Panc1 (cell line): ENCODE data around the gene ADAMTS16. TPM values are rescaled to one million over a fixed set of nuclear protein-coding genes. Genes with fewer than 3 reads are reported as not detected.

Experiments
- ATAC-seq: fragments of 200-7000 bp; cut with Tn5 transposase; 2 replicates; pipeline ENCODE4 v1.9.1; 2020; ENCODE audit warnings: mild to moderate bottlenecking, moderate library complexity
- BruUV-seq: library from RNA; stranded (reverse); fragments of 400-500 nt; replicated peaks from 2 replicates; lab custom pipeline; 2021; lab: Mats Ljungman, UMichigan
- CTCF ChIA-PET: fragments of 300-600 bp; sonication (Branson Sonifier 250); formaldehyde crosslinking; loops from one replicate; lab custom pipeline; 2022; ENCODE audit warnings: antibody characterized with exemption; lab: Charles Lee
- POLR2A ChIA-PET: fragments of 300-600 bp; sonication (Branson Sonifier 250); formaldehyde crosslinking; loops from one replicate; lab custom pipeline; 2022; ENCODE audit warnings: antibody characterized with exemption; lab: Charles Lee
- DNase-seq: peaks from one replicate; pipeline ENCODE4 v3.0.0-alpha.2; 2010; ENCODE audit warnings: low read depth, low spot score
- H3K27ac ChIP-seq: 2 replicates; pipeline ENCODE4 v1.5.1; 2011; ENCODE audit warnings: mild to moderate bottlenecking, low read length, inconsistent platforms
- H3K27me3 ChIP-seq: fragments of 200-500 bp; sonication (Bioruptor generic); 2 replicates; pipeline ENCODE4 v1.6.0; 2014; ENCODE audit warnings: low read length, inconsistent platforms; ENCODE audit not compliant: control insufficient read depth, insufficient read depth
- H3K36me3 ChIP-seq: fragments of 200-500 bp; sonication (Bioruptor generic); 2 replicates; pipeline ENCODE4 v1.5.1; 2014; ENCODE audit warnings: inconsistent platforms, mild to moderate bottlenecking, low read length, moderate library complexity; ENCODE audit not compliant: control insufficient read depth, insufficient read depth
- H3K4me1 ChIP-seq: 2 replicates; pipeline ENCODE4 v1.5.1; 2011; ENCODE audit warnings: inconsistent platforms, mild to moderate bottlenecking, low read length, moderate library complexity; ENCODE audit not compliant: control insufficient read depth, insufficient read depth
- H3K4me3 ChIP-seq, 2 experiments: 2 replicates each; pipeline ENCODE4 v1.5.1; 2011 to 2012; ENCODE audit warnings: low read depth in 2 of 2, low read length in 2 of 2, mild to moderate bottlenecking in 2 of 2, inconsistent platforms in 1 of 2, moderate library complexity in 1 of 2
- H3K9me3 ChIP-seq: fragments of 200-500 bp; sonication (Bioruptor generic); 2 replicates; pipeline ENCODE4 v1.5.1; 2014; ENCODE audit warnings: low read depth, mild to moderate bottlenecking, inconsistent platforms, low read length, moderate library complexity; ENCODE audit not compliant: control insufficient read depth, insufficient read depth
- CTCF ChIP-seq: fragments of 450-650 bp; IDR thresholded peaks from 2 replicates; pipeline ENCODE4 v1.5.1; 2017; ENCODE audit warnings: mild to moderate bottlenecking
- POLR2AphosphoS5 ChIP-seq: IDR thresholded peaks from 2 replicates; pipeline ENCODE4 v1.6.1; 2012; ENCODE audit warnings: mild to moderate bottlenecking, low read depth, low read length, moderate library complexity
- SIN3A ChIP-seq: IDR thresholded peaks from 2 replicates; pipeline ENCODE4 v1.6.1; 2012; ENCODE audit warnings: low read depth, mild to moderate bottlenecking, low read length, moderate library complexity, borderline replicate concordance; ENCODE audit not compliant: insufficient read depth
- TCF7L2 ChIP-seq: IDR thresholded peaks from 2 replicates; pipeline ENCODE4 v1.6.1; 2011; ENCODE audit warnings: mild to moderate bottlenecking, low read depth, low read length, inconsistent platforms
- in situ Hi-C: cut with HindIII; loops from 2 replicates; pipeline ENCODE4 v1.10.0; 2016; ENCODE audit warnings: low sequenced_read_pairs, low pct_unique_long_range_greater_than_20kb
- intact Hi-C: fragments of 100-400 bp; cut with micrococcal nuclease; formaldehyde crosslinking; loops from one replicate; pipeline ENCODE4 v1.10.0; 2022; ENCODE audit not compliant: unreplicated experiment
- total RNA-seq: library from RNA; stranded (reverse); gene quantifications from one replicate; pipeline ENCODE4 v1.2.1, GENCODE V29; 2021; ENCODE audit not compliant: unreplicated experiment
- TF ChIP-seq, protein P1 (sequence below), 2 experiments: IDR thresholded peaks; 2 replicates each; pipeline ENCODE4 v1.6.1; 2011 to 2012; ENCODE audit warnings: low read depth in 2 of 2, control low read depth in 1 of 2, low read length in 1 of 2, mild to moderate bottlenecking in 1 of 2, moderate library complexity in 1 of 2; ENCODE audit not compliant: insufficient read depth in 1 of 2

ADAMTS16 gene
- total RNA-seq, 1 experiment from 2014 or later = 0.54 TPM

DNA sequence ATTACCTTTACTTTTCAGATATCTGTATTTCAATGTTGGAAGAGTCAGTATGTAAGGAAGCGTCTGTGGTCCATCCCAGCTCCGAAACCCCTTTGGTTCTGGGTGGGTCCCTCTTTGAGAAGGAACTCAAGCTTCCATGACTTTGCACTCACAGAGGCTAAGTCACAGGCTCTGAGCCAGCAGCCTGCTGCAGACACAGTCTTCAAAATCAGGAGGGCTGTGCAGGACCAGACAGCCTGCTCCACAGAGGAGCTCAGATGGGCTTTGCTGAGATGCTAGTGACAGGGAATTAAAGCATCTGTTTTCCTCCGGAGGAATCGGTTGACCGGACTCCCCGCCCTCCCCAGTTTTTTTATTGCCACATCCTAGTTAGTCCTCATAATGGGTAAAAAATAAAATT, 155.9 kb downstream of the ADAMTS16 start:
- no peak overlapping the region for H3K4me3 ChIP-seq
- no peaks in the 10 kb centered on the region for H3K36me3 ChIP-seq
- no peaks in the 10 kb centered on the region for H3K27me3 ChIP-seq
- in situ Hi-C loops (no loop called here), intact Hi-C loops (no loop called here)
- no TSS peak for BruUV-seq
- ChIA-PET POLR2A (no interaction called here), CTCF (no interaction called here)
- no peaks in the 10 kb centered on the region for H3K4me1 ChIP-seq
- TF ChIP-seq SIN3A = no peak
- TF ChIP-seq POLR2AphosphoS5 = no peak
- TF ChIP-seq, protein P1, sequence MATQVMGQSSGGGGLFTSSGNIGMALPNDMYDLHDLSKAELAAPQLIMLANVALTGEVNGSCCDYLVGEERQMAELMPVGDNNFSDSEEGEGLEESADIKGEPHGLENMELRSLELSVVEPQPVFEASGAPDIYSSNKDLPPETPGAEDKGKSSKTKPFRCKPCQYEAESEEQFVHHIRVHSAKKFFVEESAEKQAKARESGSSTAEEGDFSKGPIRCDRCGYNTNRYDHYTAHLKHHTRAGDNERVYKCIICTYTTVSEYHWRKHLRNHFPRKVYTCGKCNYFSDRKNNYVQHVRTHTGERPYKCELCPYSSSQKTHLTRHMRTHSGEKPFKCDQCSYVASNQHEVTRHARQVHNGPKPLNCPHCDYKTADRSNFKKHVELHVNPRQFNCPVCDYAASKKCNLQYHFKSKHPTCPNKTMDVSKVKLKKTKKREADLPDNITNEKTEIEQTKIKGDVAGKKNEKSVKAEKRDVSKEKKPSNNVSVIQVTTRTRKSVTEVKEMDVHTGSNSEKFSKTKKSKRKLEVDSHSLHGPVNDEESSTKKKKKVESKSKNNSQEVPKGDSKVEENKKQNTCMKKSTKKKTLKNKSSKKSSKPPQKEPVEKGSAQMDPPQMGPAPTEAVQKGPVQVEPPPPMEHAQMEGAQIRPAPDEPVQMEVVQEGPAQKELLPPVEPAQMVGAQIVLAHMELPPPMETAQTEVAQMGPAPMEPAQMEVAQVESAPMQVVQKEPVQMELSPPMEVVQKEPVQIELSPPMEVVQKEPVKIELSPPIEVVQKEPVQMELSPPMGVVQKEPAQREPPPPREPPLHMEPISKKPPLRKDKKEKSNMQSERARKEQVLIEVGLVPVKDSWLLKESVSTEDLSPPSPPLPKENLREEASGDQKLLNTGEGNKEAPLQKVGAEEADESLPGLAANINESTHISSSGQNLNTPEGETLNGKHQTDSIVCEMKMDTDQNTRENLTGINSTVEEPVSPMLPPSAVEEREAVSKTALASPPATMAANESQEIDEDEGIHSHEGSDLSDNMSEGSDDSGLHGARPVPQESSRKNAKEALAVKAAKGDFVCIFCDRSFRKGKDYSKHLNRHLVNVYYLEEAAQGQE (IDR thresholded peaks at IDR 0.05; ENCODE audit: insufficient read depth in 1 of 2, low read depth in 2 of 2, low read length in 1 of 2) = no peak
- DNase-seq (no peak), ATAC-seq (no peak)
- no peak overlapping the region for H3K27ac ChIP-seq
- H3K9me3 ChIP-seq = no peaks in the 10 kb centered on the region

DNA sequence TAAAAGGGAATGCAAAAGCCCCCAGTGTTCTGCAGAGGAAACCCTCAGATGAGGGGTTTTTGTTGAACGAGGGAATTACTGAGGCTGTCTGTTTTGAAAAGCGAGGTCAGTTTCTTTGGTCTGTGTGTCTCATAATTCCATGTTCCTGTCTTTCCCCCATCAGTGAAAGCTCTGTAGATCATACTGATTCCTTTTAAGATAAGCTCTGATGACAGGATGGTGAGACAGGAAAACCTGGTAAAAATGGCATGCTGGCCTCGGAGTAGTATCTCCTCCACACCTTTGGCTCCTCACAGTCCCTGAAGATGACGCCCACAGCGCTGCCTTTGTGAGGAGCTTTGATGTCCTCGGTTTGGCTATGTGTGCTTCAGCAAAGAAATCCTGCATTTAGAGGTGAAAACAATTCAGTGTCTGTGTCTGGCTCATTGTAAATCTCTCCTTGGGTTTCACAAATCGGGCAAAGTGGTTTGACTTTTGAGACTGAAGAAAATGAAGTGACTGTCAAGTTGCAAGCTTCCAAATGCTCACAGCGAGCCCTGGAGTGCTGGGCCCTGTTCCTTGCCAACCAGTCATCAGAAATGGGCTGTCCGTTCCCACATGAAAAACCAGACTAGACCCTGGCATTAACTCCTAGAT, 157.4 kb downstream of the ADAMTS16 start:
- Histone ChIP-seq H3K4me3 (no peak overlapping the region), H3K4me1 (no peaks in the 10 kb centered on the region), H3K9me3 (no peaks in the 10 kb centered on the region), H3K27ac (no peak overlapping the region), H3K27me3 (no peaks in the 10 kb centered on the region), H3K36me3 (no peaks in the 10 kb centered on the region)
- TF ChIP-seq CTCF (no peak), TCF7L2 (no peak), POLR2AphosphoS5 (no peak), SIN3A (no peak)
- TF ChIP-seq, protein P1 (IDR thresholded peaks at IDR 0.05; ENCODE audit: insufficient read depth in 1 of 2, low read depth in 2 of 2, low read length in 1 of 2) = no peak
- intact Hi-C loops (no loop called here), in situ Hi-C loops (no loop called here)
- no peak for DNase-seq
- ChIA-PET POLR2A (no interaction called here), CTCF (no interaction called here)
- no peak for ATAC-seq
- no TSS peak for BruUV-seq
